Measurements from ENCODE around the gene P2RY13.

- TF ChIP-seq EZH2 (optimal IDR thresholded peaks at IDR 0.05; ENCODE audit: low read depth, low read length) = no peak
- TF ChIP-seq CTCF (IDR thresholded peaks at IDR 0.05; ENCODE audit: low read length) = no peak
- TF ChIP-seq EZH2phosphoT487 (IDR thresholded peaks at IDR 0.05; ENCODE audit: low read length) = no peak
Observed at GRCh38 chr3:151329363-151329762, at the start of gene P2RY13.
